Measurements from ENCODE around the gene PPA2.

DNA sequence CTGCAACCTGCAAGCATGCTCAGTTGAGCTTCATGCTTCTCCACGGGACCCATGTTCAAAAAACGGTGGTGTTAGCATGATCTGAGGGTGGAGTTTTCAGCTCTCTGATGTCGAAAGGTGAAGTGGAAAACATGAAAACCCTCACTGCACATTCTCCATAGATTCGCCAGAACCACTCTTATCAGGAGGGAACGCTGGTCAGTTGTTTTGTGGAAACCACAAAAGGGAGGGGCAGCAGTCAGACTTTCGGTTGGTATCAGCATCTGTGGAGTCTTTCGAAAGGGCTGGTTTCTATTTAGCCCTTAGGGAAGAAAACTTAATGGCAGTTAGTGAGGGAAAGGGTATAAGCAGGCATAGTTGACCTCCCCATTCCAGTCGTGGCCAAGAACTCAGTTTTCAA is 12.6 kb downstream of the PPA2 start:
- TF ChIP-seq, protein P1, sequence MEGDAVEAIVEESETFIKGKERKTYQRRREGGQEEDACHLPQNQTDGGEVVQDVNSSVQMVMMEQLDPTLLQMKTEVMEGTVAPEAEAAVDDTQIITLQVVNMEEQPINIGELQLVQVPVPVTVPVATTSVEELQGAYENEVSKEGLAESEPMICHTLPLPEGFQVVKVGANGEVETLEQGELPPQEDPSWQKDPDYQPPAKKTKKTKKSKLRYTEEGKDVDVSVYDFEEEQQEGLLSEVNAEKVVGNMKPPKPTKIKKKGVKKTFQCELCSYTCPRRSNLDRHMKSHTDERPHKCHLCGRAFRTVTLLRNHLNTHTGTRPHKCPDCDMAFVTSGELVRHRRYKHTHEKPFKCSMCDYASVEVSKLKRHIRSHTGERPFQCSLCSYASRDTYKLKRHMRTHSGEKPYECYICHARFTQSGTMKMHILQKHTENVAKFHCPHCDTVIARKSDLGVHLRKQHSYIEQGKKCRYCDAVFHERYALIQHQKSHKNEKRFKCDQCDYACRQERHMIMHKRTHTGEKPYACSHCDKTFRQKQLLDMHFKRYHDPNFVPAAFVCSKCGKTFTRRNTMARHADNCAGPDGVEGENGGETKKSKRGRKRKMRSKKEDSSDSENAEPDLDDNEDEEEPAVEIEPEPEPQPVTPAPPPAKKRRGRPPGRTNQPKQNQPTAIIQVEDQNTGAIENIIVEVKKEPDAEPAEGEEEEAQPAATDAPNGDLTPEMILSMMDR (IDR thresholded peaks at IDR 0.05; ENCODE audit: low read length), result no peak
- no peak for TF ChIP-seq EZH2 (IDR thresholded peaks at IDR 0.05; ENCODE audit: borderline replicate concordance, low read length)

Measured in OCI-LY1 (cell line).